ENCODE measurements around the gene ATG9B. TPM values are rescaled to one million over a fixed set of nuclear protein-coding genes. Genes with fewer than 3 reads are reported as not detected.

The ATG9B gene
- total and polyA plus RNA-seq, 9 of the 15 experiments (the other 6 are each of a cell fraction or from before 2014, with no cell fraction given), result 0.29 to 8.0 (median 2.1) TPM

GRCh38 chr7:150997075-150997511, 27.2 kb downstream of the ATG9B start (continued):
- no peak for TF ChIP-seq USF2 (CRISPR knock-in tag; IDR thresholded peaks at IDR 0.05)
- TF ChIP-seq THAP7 (CRISPR knock-in tag; IDR thresholded peaks at IDR 0.05), result peak; percentile 78; the same call in 1 of the 2 replicates
- TF ChIP-seq ZNF140 (CRISPR knock-in tag; IDR thresholded peaks at IDR 0.05), result no peak
- TF ChIP-seq SP1 (CRISPR knock-in tag; IDR thresholded peaks at IDR 0.05), result no peak
- TF ChIP-seq ZNF274 (IDR thresholded peaks at IDR 0.05; ENCODE audit: borderline replicate concordance, low read depth, low read length), result no peak
- no peak for TF ChIP-seq TFAM (CRISPR knock-in tag; conservative IDR thresholded peaks at IDR 0.05)
- no peak for TF ChIP-seq ZNF121 (CRISPR knock-in tag; conservative IDR thresholded peaks at IDR 0.05)
- no peak for TF ChIP-seq ZNF609 (CRISPR knock-in tag; IDR thresholded peaks at IDR 0.05; ENCODE audit: borderline replicate concordance)
- peak in 1 of 2 experiments; percentile 34; a peak in 1 of 4 replicates for TF ChIP-seq RCOR1 (IDR thresholded peaks at IDR 0.05; ENCODE audit: borderline replicate concordance in 1 of 2, low read depth in 2 of 2, low read length in 2 of 2)
- TF ChIP-seq ARID4B (CRISPR knock-in tag; IDR thresholded peaks at IDR 0.05), result peak; percentile 41; the same call in 1 of the 2 replicates
- TF ChIP-seq TEAD1 (CRISPR knock-in tag; IDR thresholded peaks at IDR 0.05), result no peak
- TF ChIP-seq GATAD2B (IDR thresholded peaks at IDR 0.05; ENCODE audit: borderline replicate concordance), result no peak
- TF ChIP-seq MTF1 (CRISPR knock-in tag; IDR thresholded peaks at IDR 0.05; ENCODE audit: borderline replicate concordance), result no peak
- peak; percentile 95 for TF ChIP-seq HDAC3 (IDR thresholded peaks at IDR 0.05; ENCODE audit: borderline replicate concordance, partially characterized antibody)
- TF ChIP-seq MTA3 (IDR thresholded peaks at IDR 0.05; ENCODE audit: borderline replicate concordance), result 0 out of 2 replicates have a peak, but pooled peaks have one; percentile 3
